ENCODE data around the gene PTPN1.

The PTPN1 gene

DNA sequence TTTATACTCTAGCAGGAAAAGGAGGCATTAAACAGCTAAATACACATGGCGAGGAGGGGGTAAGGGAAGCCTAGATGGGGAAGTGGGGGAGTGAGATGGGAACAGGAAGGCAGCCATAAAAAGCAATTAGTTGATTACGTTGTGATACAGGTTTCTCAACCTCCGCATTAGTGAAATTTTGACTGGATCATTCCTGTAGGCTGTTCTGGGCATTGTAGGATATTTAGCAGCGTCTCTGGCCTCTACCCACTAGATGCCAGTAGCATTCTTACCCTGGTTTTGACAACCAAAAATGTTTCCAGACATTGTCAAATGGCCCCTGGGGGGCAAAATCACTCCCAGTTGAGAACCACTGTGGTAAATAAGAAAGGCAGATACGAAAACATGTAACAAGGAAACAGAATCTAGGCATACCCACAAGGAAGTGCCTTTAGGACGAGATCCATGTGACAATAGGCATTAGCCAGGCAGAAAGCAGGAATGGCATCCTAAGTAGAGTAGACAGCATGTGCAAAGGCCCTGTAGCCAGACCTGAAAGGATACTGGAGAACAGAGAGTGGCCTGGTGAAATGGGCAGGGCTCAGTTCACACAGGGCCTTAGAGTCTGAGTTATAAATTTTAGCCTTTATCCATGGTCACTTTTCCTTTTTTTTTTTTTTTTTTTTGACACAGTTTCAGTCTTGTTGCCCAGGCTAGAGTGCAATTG is 25.8 kb upstream of the PTPN1 start:
- H3K36me3 ChIP-seq (replicated peaks in 1 of 2; ENCODE audit: control insufficient read depth in 2 of 2, insufficient read depth in 2 of 2, low read length in 2 of 2), result no peaks in the 10 kb centered on the region
- no peak overlapping the region for H4K8ac ChIP-seq (ENCODE audit: low read depth, low read length)
- H3K9me3 ChIP-seq (replicated peaks in 1 of 2; ENCODE audit: control insufficient read depth in 2 of 2, insufficient read depth in 1 of 2, low read depth in 1 of 2, low read length in 2 of 2), result no peaks in the 10 kb centered on the region
- H3K4me2 ChIP-seq (ENCODE audit: insufficient read depth, low read length, poor library complexity, severe bottlenecking), result no peak overlapping the region
- no peak overlapping the region for H2AFZ ChIP-seq (ENCODE audit: low read length)
- no peak overlapping the region for H3K27ac ChIP-seq (replicated peaks; ENCODE audit: low read length)
- H3K79me1 ChIP-seq (ENCODE audit: low read depth, low read length), result no peaks in the 10 kb centered on the region
- H2BK120ac ChIP-seq (ENCODE audit: low read depth, low read length), result no peak overlapping the region
- H2BK15ac ChIP-seq (ENCODE audit: low read length), result no peak overlapping the region
- no peak overlapping the region for H2BK12ac ChIP-seq (ENCODE audit: low read length)
- no peak overlapping the region for H3K14ac ChIP-seq (ENCODE audit: low read length)
- H3K4ac ChIP-seq (ENCODE audit: low read length), result no peak overlapping the region
- no peak overlapping the region for H3K4me3 ChIP-seq (ENCODE audit: low read length in 2 of 2)
- H4K91ac ChIP-seq (ENCODE audit: low read depth, low read length, poor library complexity), result no peak overlapping the region
- DNase-seq (ENCODE audit: low spot score), result no peak
- no peak overlapping the region for H3K23ac ChIP-seq (ENCODE audit: low read depth, low read length, poor library complexity)
- no peaks in the 10 kb centered on the region for H3K4me1 ChIP-seq (ENCODE audit: control insufficient read depth in 2 of 2, insufficient read depth in 1 of 2, low read depth in 1 of 2, low read length in 2 of 2)
- H3K9ac ChIP-seq (ENCODE audit: low read depth, low read length, poor library complexity), result no peak overlapping the region
- WGBS, 2 donors (ENCODE audit: extremely low coverage in 2 of 2, insufficient read length in 2 of 2, insufficient replicate concordance in 1 of 2), result no CpG with 5 or more reads among the region's 6 CpGs
- no peaks in the 10 kb centered on the region for H3K27me3 ChIP-seq (ENCODE audit: control insufficient read depth in 3 of 3, insufficient read depth in 3 of 3, low read depth in 1 of 3, low read length in 3 of 3)
- H3K18ac ChIP-seq (ENCODE audit: low read length), result no peak overlapping the region
- no peak overlapping the region for H2BK5ac ChIP-seq (ENCODE audit: low read length)
- H2AK5ac ChIP-seq (ENCODE audit: low read depth, low read length), result no peak overlapping the region

- H3K23ac ChIP-seq (ENCODE audit: low read depth, low read length, poor library complexity), result no peak overlapping the region
- H3K4me1 ChIP-seq (ENCODE audit: control insufficient read depth in 2 of 2, insufficient read depth in 1 of 2, low read depth in 1 of 2, low read length in 2 of 2), result no peaks in the 10 kb centered on the region
- no peak overlapping the region for H2BK12ac ChIP-seq (ENCODE audit: low read length)
- H3K27ac ChIP-seq (replicated peaks; ENCODE audit: low read length), result no peak overlapping the region
- H3K4me3 ChIP-seq (ENCODE audit: low read length in 2 of 2), result no peak overlapping the region
- no peaks in the 10 kb centered on the region for H3K9me3 ChIP-seq (replicated peaks in 1 of 2; ENCODE audit: control insufficient read depth in 2 of 2, insufficient read depth in 1 of 2, low read depth in 1 of 2, low read length in 2 of 2)
- H2AK5ac ChIP-seq (ENCODE audit: low read depth, low read length), result no peak overlapping the region
- no peaks in the 10 kb centered on the region for H3K36me3 ChIP-seq (replicated peaks in 1 of 2; ENCODE audit: control insufficient read depth in 2 of 2, insufficient read depth in 2 of 2, low read length in 2 of 2)
- H2BK15ac ChIP-seq (ENCODE audit: low read length), result no peak overlapping the region
- H3K14ac ChIP-seq (ENCODE audit: low read length), result no peak overlapping the region
- no peak overlapping the region for H3K9ac ChIP-seq (ENCODE audit: low read depth, low read length, poor library complexity)
- no peak overlapping the region for H2BK120ac ChIP-seq (ENCODE audit: low read depth, low read length)
- no peak overlapping the region for H2AFZ ChIP-seq (ENCODE audit: low read length)
- no CpG with 5 or more reads among the region's 4 CpGs for WGBS, 2 donors (ENCODE audit: extremely low coverage in 2 of 2, insufficient read length in 2 of 2, insufficient replicate concordance in 1 of 2)
- H3K4ac ChIP-seq (ENCODE audit: low read length), result no peak overlapping the region
- no peaks in the 10 kb centered on the region for H3K27me3 ChIP-seq (ENCODE audit: control insufficient read depth in 3 of 3, insufficient read depth in 3 of 3, low read depth in 1 of 3, low read length in 3 of 3)
- no peak for DNase-seq (ENCODE audit: low spot score)
- H3K79me1 ChIP-seq (ENCODE audit: low read depth, low read length), result no peaks in the 10 kb centered on the region
- no peak overlapping the region for H4K8ac ChIP-seq (ENCODE audit: low read depth, low read length)
- H3K4me2 ChIP-seq (ENCODE audit: insufficient read depth, low read length, poor library complexity, severe bottlenecking), result no peak overlapping the region
- H2BK5ac ChIP-seq (ENCODE audit: low read length), result no peak overlapping the region
- H3K18ac ChIP-seq (ENCODE audit: low read length), result no peak overlapping the region
- H4K91ac ChIP-seq (ENCODE audit: low read depth, low read length, poor library complexity), result no peak overlapping the region
These were observed 22.8 kb upstream of the PTPN1 start for GRCh38 chr20:50487397-50487796.

GRCh38 chr20:50488236-50488806 is 21.9 kb upstream of the PTPN1 start:
- H2AFZ ChIP-seq (ENCODE audit: low read length), result no peak overlapping the region
- H4K8ac ChIP-seq (ENCODE audit: low read depth, low read length), result no peak overlapping the region
- H2AK5ac ChIP-seq (ENCODE audit: low read depth, low read length), result no peak overlapping the region
- no peaks in the 10 kb centered on the region for H3K79me1 ChIP-seq (ENCODE audit: low read depth, low read length)
- H3K36me3 ChIP-seq (replicated peaks in 1 of 2; ENCODE audit: control insufficient read depth in 2 of 2, insufficient read depth in 2 of 2, low read length in 2 of 2), result no peaks in the 10 kb centered on the region
- H2BK12ac ChIP-seq (ENCODE audit: low read length), result no peak overlapping the region
- H3K18ac ChIP-seq (ENCODE audit: low read length), result no peak overlapping the region
- no peak overlapping the region for H3K27ac ChIP-seq (replicated peaks; ENCODE audit: low read length)
- H3K9me3 ChIP-seq (replicated peaks in 1 of 2; ENCODE audit: control insufficient read depth in 2 of 2, insufficient read depth in 1 of 2, low read depth in 1 of 2, low read length in 2 of 2), result no peaks in the 10 kb centered on the region
- H4K91ac ChIP-seq (ENCODE audit: low read depth, low read length, poor library complexity), result no peak overlapping the region
- WGBS, 2 donors (ENCODE audit: extremely low coverage in 2 of 2, insufficient read length in 2 of 2, insufficient replicate concordance in 1 of 2), result no CpG with 5 or more reads among the region's 10 CpGs
- H3K4ac ChIP-seq (ENCODE audit: low read length), result no peak overlapping the region
- H3K9ac ChIP-seq (ENCODE audit: low read depth, low read length, poor library complexity), result no peak overlapping the region
- H3K23ac ChIP-seq (ENCODE audit: low read depth, low read length, poor library complexity), result no peak overlapping the region
- no peak overlapping the region for H3K4me2 ChIP-seq (ENCODE audit: insufficient read depth, low read length, poor library complexity, severe bottlenecking)
- no peaks in the 10 kb centered on the region for H3K27me3 ChIP-seq (ENCODE audit: control insufficient read depth in 3 of 3, insufficient read depth in 3 of 3, low read depth in 1 of 3, low read length in 3 of 3)
- no peak overlapping the region for H2BK120ac ChIP-seq (ENCODE audit: low read depth, low read length)
- DNase-seq (ENCODE audit: low spot score), result no peak
- H2BK5ac ChIP-seq (ENCODE audit: low read length), result no peak overlapping the region
- H3K4me3 ChIP-seq (ENCODE audit: low read length in 2 of 2), result no peak overlapping the region
- H2BK15ac ChIP-seq (ENCODE audit: low read length), result no peak overlapping the region
- no peaks in the 10 kb centered on the region for H3K4me1 ChIP-seq (ENCODE audit: control insufficient read depth in 2 of 2, insufficient read depth in 1 of 2, low read depth in 1 of 2, low read length in 2 of 2)
- no peak overlapping the region for H3K14ac ChIP-seq (ENCODE audit: low read length)

DNA sequence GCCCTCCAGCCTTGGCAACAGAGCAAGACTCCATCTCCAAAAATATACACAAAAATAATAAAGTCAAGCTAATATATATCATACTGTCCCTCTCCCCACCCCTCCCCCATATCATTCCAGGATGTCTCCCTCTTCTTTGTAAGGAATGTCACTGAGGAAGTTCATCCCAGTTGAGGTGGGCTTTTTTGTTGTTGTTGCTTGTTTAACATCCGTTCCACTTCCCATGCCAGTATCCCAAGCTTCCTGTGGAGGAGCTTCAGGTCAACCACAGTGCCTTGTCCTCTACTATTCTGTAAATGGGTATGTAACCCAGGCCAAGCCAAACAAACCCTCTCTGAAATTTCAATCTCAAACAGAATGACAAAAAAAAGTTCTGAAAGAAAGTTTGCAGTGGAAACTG is 19.0 kb upstream of the PTPN1 start:
- no peak overlapping the region for H3K14ac ChIP-seq (ENCODE audit: low read length)
- H3K4me1 ChIP-seq (ENCODE audit: control insufficient read depth in 2 of 2, insufficient read depth in 1 of 2, low read depth in 1 of 2, low read length in 2 of 2), result no peaks in the 10 kb centered on the region
- H2BK5ac ChIP-seq (ENCODE audit: low read length), result no peak overlapping the region
- no peak overlapping the region for H3K4me2 ChIP-seq (ENCODE audit: insufficient read depth, low read length, poor library complexity, severe bottlenecking)
- H2AK5ac ChIP-seq (ENCODE audit: low read depth, low read length), result no peak overlapping the region
- no peak overlapping the region for H4K8ac ChIP-seq (ENCODE audit: low read depth, low read length)
- no peaks in the 10 kb centered on the region for H3K9me3 ChIP-seq (replicated peaks in 1 of 2; ENCODE audit: control insufficient read depth in 2 of 2, insufficient read depth in 1 of 2, low read depth in 1 of 2, low read length in 2 of 2)
- no peak overlapping the region for H2BK12ac ChIP-seq (ENCODE audit: low read length)
- H3K23ac ChIP-seq (ENCODE audit: low read depth, low read length, poor library complexity), result no peak overlapping the region
- no peak overlapping the region for H2BK120ac ChIP-seq (ENCODE audit: low read depth, low read length)
- H2AFZ ChIP-seq (ENCODE audit: low read length), result no peak overlapping the region
- H3K36me3 ChIP-seq (replicated peaks in 1 of 2; ENCODE audit: control insufficient read depth in 2 of 2, insufficient read depth in 2 of 2, low read length in 2 of 2), result no peaks in the 10 kb centered on the region
- H3K27ac ChIP-seq (replicated peaks; ENCODE audit: low read length), result no peak overlapping the region
- H3K18ac ChIP-seq (ENCODE audit: low read length), result no peak overlapping the region
- H3K79me1 ChIP-seq (ENCODE audit: low read depth, low read length), result no peaks in the 10 kb centered on the region
- DNase-seq (ENCODE audit: low spot score), result no peak
- no peak overlapping the region for H3K4me3 ChIP-seq (ENCODE audit: low read length in 2 of 2)
- no peak overlapping the region for H4K91ac ChIP-seq (ENCODE audit: low read depth, low read length, poor library complexity)
- WGBS, 2 donors (ENCODE audit: extremely low coverage in 2 of 2, insufficient read length in 2 of 2, insufficient replicate concordance in 1 of 2), result no CpG with 5 or more reads among the region's 1 CpG
- H3K9ac ChIP-seq (ENCODE audit: low read depth, low read length, poor library complexity), result no peak overlapping the region
- H2BK15ac ChIP-seq (ENCODE audit: low read length), result no peak overlapping the region
- no peak overlapping the region for H3K4ac ChIP-seq (ENCODE audit: low read length)
- H3K27me3 ChIP-seq (ENCODE audit: control insufficient read depth in 3 of 3, insufficient read depth in 3 of 3, low read depth in 1 of 3, low read length in 3 of 3), result no peaks in the 10 kb centered on the region
